ENCODE data around the gene TRIM66. TPM values are rescaled to one million over a fixed set of nuclear protein-coding genes. Genes with fewer than 3 reads are reported as not detected.

Gene TRIM66
- total and polyA plus RNA-seq, 2 of the 8 experiments (the other 6 are each of a cell fraction or from before 2014, with no cell fraction given), result 3.1 to 3.5 TPM

GRCh38 chr11:8650401-8650990, 32.0 kb downstream of the TRIM66 start:
- WGBS, 2 experiments (ENCODE audit: extremely low coverage in 1 of 2, insufficient coverage in 1 of 2, insufficient read length in 1 of 2, insufficient replicate concordance in 2 of 2, low coverage in 1 of 2, low lambda C conversion rate in 2 of 2, missing lambda C conversion rate in 1 of 2), result 90% methylated on average over 2 of the region's 2 CpGs; no CpG with 5 or more reads in 1 of the 2 experiments
- POLR2A ChIA-PET (ENCODE audit: partially characterized antibody), result interaction anchor here (0.8 to 4.3 kb wide), 2 partner anchors 10 to 32 kb away, joined by 3 to 25 read pairs; partner anchors contain the start of genes RPL27A and TRIM66
- DNase-seq (ENCODE audit: low read depth in 1 of 2, low spot score in 2 of 2), result no peak

More at GRCh38 chr11:8650401-8650990, 32.0 kb downstream of the TRIM66 start:
- Histone ChIP-seq H4K20me1 (replicated peaks in 1 of 2; ENCODE audit: control insufficient read depth in 1 of 2, insufficient read depth in 2 of 2, low read length in 2 of 2) (no peaks in the 10 kb centered on the region), H2BK12ac (ENCODE audit: low read depth, low read length) (no peak overlapping the region), H2BK5ac (ENCODE audit: low read depth, low read length) (no peak overlapping the region), H2BK20ac (ENCODE audit: low read length) (no peak overlapping the region), H3K14ac (ENCODE audit: insufficient read length) (no peak overlapping the region), H3K23ac (ENCODE audit: insufficient read length) (no peak overlapping the region), H3K79me2 (ENCODE audit: control insufficient read depth in 1 of 2, insufficient read depth in 2 of 2, low read length in 2 of 2) (no peaks in the 10 kb centered on the region), H4K5ac (ENCODE audit: insufficient read length, low read depth, low read length) (no peak overlapping the region), H3K9me3 (ENCODE audit: insufficient read depth in 2 of 2, low read depth in 1 of 2, low read length in 1 of 2) (no peaks in the 10 kb centered on the region), H4K91ac (replicated peaks; ENCODE audit: insufficient read length, low read length) (no peak overlapping the region), H3K79me1 (ENCODE audit: low read depth, low read length) (no peaks in the 10 kb centered on the region), H3K4me3 (ENCODE audit: extremely low read depth in 1 of 4, insufficient read depth in 2 of 4, low read depth in 3 of 4, low read length in 4 of 4) (no peak overlapping the region), H3K27ac (ENCODE audit: low read depth, low read length) (no peak overlapping the region), H2BK120ac (replicated peaks; ENCODE audit: low read depth, low read length) (no peak overlapping the region), H3K23me2 (ENCODE audit: low read depth, low read length) (no peaks in the 10 kb centered on the region), H3K4me1 (replicated peaks in 1 of 4; ENCODE audit: control insufficient read depth in 3 of 4, insufficient read depth in 4 of 4, low read length in 3 of 4) (no peaks in the 10 kb centered on the region), H3K56ac (replicated peaks; ENCODE audit: insufficient read length, low read depth, low read length) (no peak overlapping the region), H3K4me2 (ENCODE audit: insufficient read depth in 1 of 2, low read depth in 2 of 2, low read length in 2 of 2) (no peak overlapping the region), H2BK15ac (ENCODE audit: low read length) (no peak overlapping the region), H3K9ac (replicated peaks in 1 of 4; ENCODE audit: extremely low read depth in 1 of 4, low read depth in 3 of 4, low read length in 3 of 4) (no peak overlapping the region), H2AFZ (ENCODE audit: low read length) (no peak overlapping the region), H3K36me3 (ENCODE audit: control insufficient read depth in 2 of 4, insufficient read depth in 4 of 4, low read length in 3 of 4) (peaks cover 0 to 3% (median 0%) of the 10 kb centered on the region in 4 experiments; a peak in 1 of 8 replicates), H3K4ac (replicated peaks; ENCODE audit: insufficient read length, low read depth, low read length) (no peak overlapping the region), H4K8ac (ENCODE audit: extremely low read depth, insufficient read depth, low read length) (no peak overlapping the region), H3K18ac (ENCODE audit: extremely low read depth, low read length) (no peak overlapping the region), H2AK5ac (ENCODE audit: low read depth, low read length) (no peak overlapping the region), H3K27me3 (replicated peaks in 1 of 4; ENCODE audit: control insufficient read depth in 3 of 4, extremely low read depth in 1 of 4, insufficient read depth in 3 of 4, low read length in 3 of 4) (no peaks in the 10 kb centered on the region)
- TF ChIP-seq TCF12 (IDR thresholded peaks at IDR 0.05; ENCODE audit: low read depth, low read length) (no peak), TAF7 (optimal IDR thresholded peaks at IDR 0.05; ENCODE audit: borderline replicate concordance, low read depth, low read length) (no peak), TEAD4 (IDR thresholded peaks at IDR 0.05; ENCODE audit: low read depth, low read length) (no peak)
- no peak for FAIRE-seq
- CTCF ChIA-PET (ENCODE audit: partially characterized antibody), result interaction anchor here (1.0 to 1.7 kb wide), 4 partner anchors 8 to 46 kb away, joined by 3 to 12 read pairs (median 4); no protein-coding TSS in a partner anchor
